Measurements from ENCODE around the gene SPATC1L.

GRCh38 chr21:46122237-46122671, 62.0 kb downstream of the SPATC1L start:
- TF ChIP-seq ZNF8 (CRISPR knock-in tag; IDR thresholded peaks at IDR 0.05) = no peak
- no peak for TF ChIP-seq BACH2 (CRISPR knock-in tag; IDR thresholded peaks at IDR 0.05; ENCODE audit: borderline replicate concordance)
- no peak for TF ChIP-seq OSR1 (CRISPR knock-in tag; IDR thresholded peaks at IDR 0.05)
